ENCODE measurements around the gene PTGS2.

PTGS2 gene

GRCh38 chr1:186636786-186637185 lies 43.4 kb downstream of the PTGS2 start:
- no peaks in the 10 kb centered on the region for H3K9me3 ChIP-seq (ENCODE audit: control insufficient read depth, low read depth, low read length)
- H3K9ac ChIP-seq (ENCODE audit: low read length) = peak overlapping the region; percentile 54
- H3K4me1 ChIP-seq (ENCODE audit: control insufficient read depth, low read depth, low read length) = peaks cover 6% of the 10 kb centered on the region
- H3K36me3 ChIP-seq (ENCODE audit: control insufficient read depth, low read depth, low read length) = no peaks in the 10 kb centered on the region
- peak overlapping the region; percentile 65 for H3K4me3 ChIP-seq (ENCODE audit: low read length)
- no peak overlapping the region for H3K27ac ChIP-seq (ENCODE audit: low read length)
- peaks cover 7% of the 10 kb centered on the region for H3K27me3 ChIP-seq (ENCODE audit: control insufficient read depth, insufficient read depth, low read length)

DNA sequence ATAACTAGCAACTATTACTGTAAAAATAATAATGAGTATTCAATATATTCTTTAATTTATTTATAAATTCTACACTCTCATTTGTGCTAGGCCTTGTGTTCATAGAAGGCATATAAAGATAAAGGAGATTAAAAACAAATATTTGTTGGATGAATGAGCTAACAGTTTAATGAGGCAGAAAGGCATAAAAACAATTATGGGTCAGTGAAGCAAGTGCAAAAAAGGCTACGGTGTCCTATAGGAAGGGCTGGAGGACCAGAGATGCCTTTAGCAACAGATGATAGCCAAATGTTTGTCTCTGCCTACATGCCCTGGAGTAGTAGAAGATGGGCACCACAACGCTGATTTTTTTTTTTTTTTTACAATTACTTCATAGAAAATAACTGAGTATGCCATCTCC lies 45.7 kb downstream of the PTGS2 start:
- no peak overlapping the region for H3K9ac ChIP-seq (ENCODE audit: low read length)
- H3K4me3 ChIP-seq (ENCODE audit: low read length) = no peak overlapping the region
- peaks cover 7% of the 10 kb centered on the region for H3K27me3 ChIP-seq (ENCODE audit: control insufficient read depth, insufficient read depth, low read length)
- H3K9me3 ChIP-seq (ENCODE audit: control insufficient read depth, low read depth, low read length) = no peaks in the 10 kb centered on the region
- H3K27ac ChIP-seq (ENCODE audit: low read length) = no peak overlapping the region
- no peaks in the 10 kb centered on the region for H3K36me3 ChIP-seq (ENCODE audit: control insufficient read depth, low read depth, low read length)
- peaks cover 6% of the 10 kb centered on the region for H3K4me1 ChIP-seq (ENCODE audit: control insufficient read depth, low read depth, low read length)

GRCh38 chr1:186633116-186633515 lies 47.1 kb downstream of the PTGS2 start:
- peaks cover 7% of the 10 kb centered on the region for H3K27me3 ChIP-seq (ENCODE audit: control insufficient read depth, insufficient read depth, low read length)
- H3K4me1 ChIP-seq (ENCODE audit: control insufficient read depth, low read depth, low read length) = peaks cover 6% of the 10 kb centered on the region
- no peak overlapping the region for H3K9ac ChIP-seq (ENCODE audit: low read length)
- no peak overlapping the region for H3K27ac ChIP-seq (ENCODE audit: low read length)
- no peak overlapping the region for H3K4me3 ChIP-seq (ENCODE audit: low read length)
- no peaks in the 10 kb centered on the region for H3K9me3 ChIP-seq (ENCODE audit: control insufficient read depth, low read depth, low read length)
- no peaks in the 10 kb centered on the region for H3K36me3 ChIP-seq (ENCODE audit: control insufficient read depth, low read depth, low read length)

- Histone ChIP-seq H3K36me3 (ENCODE audit: control insufficient read depth, low read depth, low read length) (no peaks in the 10 kb centered on the region), H3K4me3 (ENCODE audit: low read length) (no peak overlapping the region), H3K27me3 (ENCODE audit: control insufficient read depth, insufficient read depth, low read length) (no peaks in the 10 kb centered on the region), H3K27ac (ENCODE audit: low read length) (no peak overlapping the region), H3K9ac (ENCODE audit: low read length) (no peak overlapping the region), H3K4me1 (ENCODE audit: control insufficient read depth, low read depth, low read length) (no peaks in the 10 kb centered on the region), H3K9me3 (ENCODE audit: control insufficient read depth, low read depth, low read length) (no peaks in the 10 kb centered on the region)
These were observed 50.9 kb downstream of the PTGS2 start for GRCh38 chr1:186629341-186629740.

DNA sequence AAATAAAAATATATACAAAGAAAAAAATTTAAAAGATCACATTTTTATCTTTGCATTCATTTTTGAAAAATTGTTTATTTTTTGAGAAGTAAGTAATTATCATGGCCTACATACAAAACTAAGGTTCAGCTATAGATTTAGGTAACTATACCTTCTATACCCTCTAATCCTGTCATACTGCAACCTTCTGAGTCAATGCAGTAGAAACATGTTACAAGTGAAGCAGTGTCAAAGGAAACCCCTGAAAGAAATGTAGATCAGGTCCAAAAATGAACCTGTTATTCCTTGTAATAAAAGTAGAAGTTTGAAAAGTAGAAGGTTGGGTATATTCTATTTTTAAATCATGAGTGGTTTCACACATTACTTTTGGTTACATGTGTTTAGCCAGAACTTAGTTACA lies 51.3 kb downstream of the PTGS2 start:
- Histone ChIP-seq H3K36me3 (ENCODE audit: control insufficient read depth, low read depth, low read length) (no peaks in the 10 kb centered on the region), H3K9ac (ENCODE audit: low read length) (no peak overlapping the region), H3K27ac (ENCODE audit: low read length) (no peak overlapping the region), H3K27me3 (ENCODE audit: control insufficient read depth, insufficient read depth, low read length) (no peaks in the 10 kb centered on the region), H3K4me1 (ENCODE audit: control insufficient read depth, low read depth, low read length) (no peaks in the 10 kb centered on the region), H3K9me3 (ENCODE audit: control insufficient read depth, low read depth, low read length) (no peaks in the 10 kb centered on the region), H3K4me3 (ENCODE audit: low read length) (no peak overlapping the region)

- H3K27ac ChIP-seq (ENCODE audit: low read length) = no peak overlapping the region
These were observed 53.2 kb downstream of the PTGS2 start for GRCh38 chr1:186627019-186627418.

DNA sequence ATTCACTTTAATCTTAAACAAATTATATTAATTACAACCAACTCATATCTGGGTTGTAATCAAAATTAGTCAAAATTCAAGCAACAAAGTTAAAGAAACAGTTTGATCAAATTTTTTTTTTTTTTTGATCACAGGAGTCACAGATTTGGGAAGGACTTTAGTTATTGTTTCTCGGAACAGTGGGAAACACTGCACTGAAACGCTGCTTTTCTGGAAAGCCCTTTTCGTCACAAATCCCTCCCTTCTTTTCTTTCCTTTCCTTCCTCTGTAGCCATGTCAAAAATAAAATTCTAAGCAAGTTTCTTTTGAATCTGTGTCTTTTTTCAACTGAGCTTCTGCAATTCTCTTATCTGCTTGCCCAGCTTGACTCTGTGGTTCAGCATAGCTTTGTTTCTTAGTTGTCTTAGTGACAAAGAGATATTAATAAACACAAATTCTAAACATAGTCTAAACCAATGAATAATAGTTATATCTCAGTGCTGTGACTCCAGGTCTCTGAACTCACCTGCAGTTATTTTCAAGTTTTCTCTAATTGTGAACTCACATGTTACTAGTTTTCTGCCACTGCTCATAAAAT lies 53.8 kb downstream of the PTGS2 start:
- H3K9ac ChIP-seq (ENCODE audit: low read length) = no peak overlapping the region

More at GRCh38 chr1:186627019-186627418, 53.2 kb downstream of the PTGS2 start:
- Histone ChIP-seq H3K4me3 (ENCODE audit: low read length) (no peak overlapping the region), H3K4me1 (ENCODE audit: control insufficient read depth, low read depth, low read length) (no peaks in the 10 kb centered on the region), H3K9ac (ENCODE audit: low read length) (no peak overlapping the region), H3K27me3 (ENCODE audit: control insufficient read depth, insufficient read depth, low read length) (no peaks in the 10 kb centered on the region), H3K9me3 (ENCODE audit: control insufficient read depth, low read depth, low read length) (no peaks in the 10 kb centered on the region), H3K36me3 (ENCODE audit: control insufficient read depth, low read depth, low read length) (no peaks in the 10 kb centered on the region)

DNA sequence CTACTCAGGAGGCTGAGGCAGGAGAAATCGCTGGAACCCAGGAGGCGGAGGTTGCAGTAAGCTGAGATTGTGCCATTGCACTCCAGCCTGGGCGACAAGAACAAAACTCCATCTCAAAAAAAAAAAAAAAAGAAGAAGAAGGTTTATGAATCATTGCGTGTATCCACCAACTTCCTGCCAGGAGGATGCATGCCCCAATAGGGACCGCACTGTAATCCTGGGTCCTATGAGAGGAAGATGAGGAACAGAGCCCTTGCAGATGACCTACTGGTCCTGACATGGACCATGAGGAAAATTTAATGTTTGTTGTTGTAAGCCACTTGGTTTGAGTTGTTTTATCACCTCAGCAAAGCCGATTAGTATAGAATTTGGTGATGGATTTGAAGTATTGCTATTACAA lies 56.7 kb downstream of the PTGS2 start:
- H3K27me3 ChIP-seq (ENCODE audit: control insufficient read depth, insufficient read depth, low read length) = no peaks in the 10 kb centered on the region
- H3K9ac ChIP-seq (ENCODE audit: low read length) = no peak overlapping the region
- H3K4me3 ChIP-seq (ENCODE audit: low read length) = no peak overlapping the region
- H3K4me1 ChIP-seq (ENCODE audit: control insufficient read depth, low read depth, low read length) = no peaks in the 10 kb centered on the region
- H3K27ac ChIP-seq (ENCODE audit: low read length) = no peak overlapping the region
- no peaks in the 10 kb centered on the region for H3K9me3 ChIP-seq (ENCODE audit: control insufficient read depth, low read depth, low read length)
- H3K36me3 ChIP-seq (ENCODE audit: control insufficient read depth, low read depth, low read length) = no peaks in the 10 kb centered on the region

More for the DNA sequence above, 53.8 kb downstream of the PTGS2 start:
- Histone ChIP-seq H3K36me3 (ENCODE audit: control insufficient read depth, low read depth, low read length) (no peaks in the 10 kb centered on the region), H3K9me3 (ENCODE audit: control insufficient read depth, low read depth, low read length) (no peaks in the 10 kb centered on the region), H3K4me1 (ENCODE audit: control insufficient read depth, low read depth, low read length) (no peaks in the 10 kb centered on the region), H3K27me3 (ENCODE audit: control insufficient read depth, insufficient read depth, low read length) (no peaks in the 10 kb centered on the region), H3K27ac (ENCODE audit: low read length) (no peak overlapping the region), H3K4me3 (ENCODE audit: low read length) (no peak overlapping the region)
